Measurements from ENCODE around the gene KAZALD1.

The KAZALD1 gene

DNA sequence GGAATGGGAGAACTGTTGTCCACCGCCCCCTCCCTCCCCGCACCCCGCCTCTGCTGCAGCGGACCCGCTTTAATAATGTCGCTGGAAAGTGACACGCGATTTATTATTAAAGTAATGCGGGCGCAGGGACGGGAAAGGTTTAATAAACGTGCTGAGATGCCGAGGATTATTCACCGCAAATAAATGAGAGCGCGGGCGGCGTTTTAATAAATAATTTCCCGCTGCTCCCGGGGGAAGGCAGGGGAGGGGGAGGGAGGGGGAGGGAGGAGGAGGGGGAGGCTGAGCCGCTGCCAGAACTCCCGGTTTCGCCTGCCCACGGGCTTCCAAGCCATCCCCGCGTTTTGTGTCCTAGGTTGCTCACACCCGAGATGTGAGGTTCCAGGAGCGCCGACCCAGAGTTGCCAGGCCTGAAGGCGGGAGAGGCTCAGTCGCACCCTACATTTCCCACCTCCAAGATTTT is 5.1 kb downstream of the KAZALD1 start:
- DNase-seq (ENCODE audit: low read depth in 3 of 3): no peak

DNA sequence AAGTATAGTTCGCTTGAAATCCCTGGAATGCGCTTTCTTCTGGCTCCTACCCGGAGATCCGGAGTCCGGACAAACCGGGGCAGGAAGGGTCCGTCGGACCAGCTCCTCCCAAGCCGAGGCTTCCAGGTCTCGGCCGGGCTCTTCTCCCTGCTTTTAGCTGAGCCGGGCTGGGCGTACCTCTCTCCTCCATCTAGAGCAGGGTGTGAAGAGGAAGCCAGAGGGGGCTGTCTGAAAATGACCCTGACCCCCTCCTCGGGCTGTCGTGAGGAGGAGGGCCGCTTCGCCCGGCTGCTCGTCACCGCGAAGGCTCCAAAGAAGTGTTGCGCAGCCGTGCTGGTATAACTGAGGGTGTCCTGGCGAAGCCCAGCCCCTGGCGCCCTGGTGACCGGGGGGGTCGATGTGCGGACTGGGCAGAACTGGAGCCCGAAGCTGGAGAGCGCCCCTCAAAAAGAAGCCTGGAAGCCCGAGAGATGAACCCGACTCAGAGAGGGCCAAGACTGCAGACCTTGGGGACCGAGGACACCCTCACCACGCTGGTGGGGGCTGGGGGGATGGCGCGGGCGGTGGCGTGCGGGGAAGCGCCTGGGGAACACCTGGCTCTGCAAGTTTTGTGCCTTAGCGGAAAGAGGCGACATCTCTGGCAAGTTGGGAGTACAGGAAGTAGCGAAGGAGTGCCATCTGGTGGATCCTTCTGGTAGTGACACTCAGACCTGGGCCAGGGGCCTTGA is 5.7 kb downstream of the KAZALD1 start:
- DNase-seq (ENCODE audit: low read depth in 3 of 3): peak in 2 of 3 experiments; percentile 61 to 67

DNA sequence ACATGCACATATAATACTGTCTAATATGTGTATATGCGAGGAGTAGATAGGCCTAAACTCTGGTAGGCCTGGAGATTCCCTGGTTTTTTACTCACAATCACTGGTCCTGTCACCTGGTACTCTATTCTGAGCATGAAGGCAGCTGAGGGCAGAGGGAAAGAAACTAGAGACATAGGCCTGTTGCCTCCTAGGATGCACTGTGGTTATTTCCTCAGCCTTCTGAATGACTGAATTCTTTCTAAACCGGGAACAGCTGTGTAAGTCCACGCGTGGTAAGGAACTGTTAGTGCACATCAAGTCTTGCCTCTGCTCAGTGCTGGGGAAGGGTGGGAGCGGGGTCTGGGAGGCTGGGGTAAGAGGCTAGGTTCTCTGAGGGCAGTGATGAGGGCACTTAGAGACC is 7.7 kb downstream of the KAZALD1 start:
- no peak for DNase-seq (ENCODE audit: low read depth in 3 of 3)

DNA sequence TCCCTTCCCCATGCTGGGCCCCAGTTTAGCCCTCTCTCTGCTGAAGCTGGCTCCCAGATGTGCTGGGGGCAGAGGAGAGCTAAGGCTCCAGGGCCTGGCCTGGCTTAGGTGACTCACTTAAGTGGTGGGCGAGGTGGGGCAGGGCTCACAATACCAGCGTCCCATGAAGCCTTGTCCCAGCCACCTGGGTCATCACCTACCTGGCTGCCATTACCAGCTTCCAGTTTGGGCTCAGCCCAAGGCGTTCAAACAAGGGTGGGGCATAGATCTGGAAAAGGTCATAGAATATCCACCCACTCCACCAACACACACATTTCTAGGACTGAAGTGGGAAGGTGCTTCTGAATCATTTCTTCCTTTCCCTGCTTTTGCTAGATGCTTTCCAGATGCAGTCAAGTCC is 8.3 kb downstream of the KAZALD1 start:
- DNase-seq (ENCODE audit: low read depth in 3 of 3): no peak

DNA sequence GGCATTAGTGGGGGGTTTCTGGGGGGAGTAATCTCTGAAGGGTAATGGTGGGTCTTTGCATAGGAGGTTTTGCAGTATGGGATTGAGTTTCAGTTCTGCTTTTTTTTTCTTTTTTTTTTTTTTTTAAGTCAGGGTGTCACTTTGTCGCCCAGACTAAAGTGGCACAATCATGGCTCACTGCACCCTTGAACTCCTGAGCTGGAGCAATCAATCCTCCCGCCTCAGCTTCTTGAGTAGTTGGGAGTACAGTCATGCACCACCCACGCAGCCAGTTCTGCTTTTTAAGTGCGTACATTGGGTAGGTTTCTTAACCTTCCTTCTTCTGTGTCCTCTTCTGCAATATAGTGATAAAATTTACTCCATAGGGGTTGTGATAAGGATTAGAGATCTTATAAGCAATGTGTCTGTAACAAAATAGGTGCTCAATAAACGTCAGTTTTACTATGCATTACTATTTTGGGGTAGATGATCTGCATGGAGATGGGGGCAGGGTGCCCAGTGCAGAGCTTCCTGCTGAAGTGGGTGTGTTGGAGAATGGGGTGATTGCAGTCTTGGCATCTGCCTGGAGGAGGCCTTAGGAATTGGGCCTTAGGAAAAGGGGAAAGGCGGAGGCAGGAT is 9.6 kb downstream of the KAZALD1 start:
- DNase-seq (ENCODE audit: low read depth in 3 of 3): no peak

DNA sequence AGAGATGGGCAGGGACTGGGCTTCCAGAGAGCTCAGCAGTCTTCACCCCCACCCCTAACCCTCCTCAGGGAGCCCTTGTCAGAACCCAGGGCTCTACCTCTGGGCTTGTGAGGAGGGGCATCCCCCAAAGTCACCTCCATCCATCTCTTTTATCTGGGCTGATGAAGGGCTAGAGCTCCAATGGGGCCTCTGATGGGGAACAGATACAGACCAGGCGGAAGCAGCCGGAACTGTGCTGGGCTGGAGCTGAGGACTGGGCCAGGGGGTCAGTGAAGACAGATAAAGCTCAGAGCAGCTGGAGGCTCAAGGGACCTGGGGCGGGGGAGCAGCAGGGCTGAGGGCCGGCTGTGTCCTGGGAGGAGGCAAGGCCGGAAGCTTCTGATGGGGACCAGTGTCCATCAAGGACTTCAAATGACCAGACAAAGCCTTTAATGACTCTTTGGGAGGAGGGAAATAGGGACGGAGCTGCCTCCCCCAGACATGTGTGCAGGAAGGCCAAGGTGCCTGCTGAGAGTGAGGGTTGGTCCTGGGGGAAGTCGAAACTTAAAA is 10.2 kb downstream of the KAZALD1 start:
- no peak for DNase-seq (ENCODE audit: low read depth in 3 of 3)

DNA sequence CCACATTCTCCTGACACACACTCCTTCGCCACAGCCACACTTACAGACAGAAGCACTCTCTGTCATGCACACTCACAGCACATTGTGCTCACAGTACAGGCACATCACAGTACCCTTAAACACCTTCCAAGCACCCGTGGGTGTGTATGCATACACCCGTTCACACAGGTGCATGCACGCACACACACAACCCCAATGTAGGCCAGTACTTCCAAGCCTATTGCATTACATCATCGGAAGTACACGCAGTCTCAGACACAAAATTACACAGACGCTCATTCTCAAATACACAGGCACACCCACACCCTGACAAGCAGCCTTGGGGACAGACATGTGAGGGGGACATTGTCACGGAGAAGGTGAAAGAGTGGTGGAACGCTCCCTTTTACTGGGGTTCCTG is 11.1 kb downstream of the KAZALD1 start:
- DNase-seq (ENCODE audit: low read depth in 3 of 3): no peak

DNA sequence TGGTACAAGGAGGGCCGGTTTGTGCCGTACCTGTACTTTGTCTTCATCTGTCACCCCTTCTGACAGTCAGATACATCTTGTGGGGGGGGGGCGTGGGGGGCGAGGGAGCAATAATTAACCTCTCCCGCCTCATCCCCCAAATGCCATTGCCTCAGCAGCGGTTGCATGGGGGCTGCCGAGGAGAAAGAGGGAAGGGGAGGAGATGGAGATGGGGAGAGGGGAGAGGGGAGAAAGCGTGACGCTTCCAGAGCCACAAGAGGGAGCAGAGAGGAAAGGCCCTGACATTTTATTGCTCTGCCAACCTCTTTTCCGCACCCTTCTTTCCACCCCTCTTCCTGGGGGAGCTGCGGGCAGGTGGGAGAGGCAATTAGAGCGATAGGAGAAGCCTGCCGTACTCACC is 11.8 kb downstream of the KAZALD1 start:
- no peak for DNase-seq (ENCODE audit: low read depth in 3 of 3)

DNA sequence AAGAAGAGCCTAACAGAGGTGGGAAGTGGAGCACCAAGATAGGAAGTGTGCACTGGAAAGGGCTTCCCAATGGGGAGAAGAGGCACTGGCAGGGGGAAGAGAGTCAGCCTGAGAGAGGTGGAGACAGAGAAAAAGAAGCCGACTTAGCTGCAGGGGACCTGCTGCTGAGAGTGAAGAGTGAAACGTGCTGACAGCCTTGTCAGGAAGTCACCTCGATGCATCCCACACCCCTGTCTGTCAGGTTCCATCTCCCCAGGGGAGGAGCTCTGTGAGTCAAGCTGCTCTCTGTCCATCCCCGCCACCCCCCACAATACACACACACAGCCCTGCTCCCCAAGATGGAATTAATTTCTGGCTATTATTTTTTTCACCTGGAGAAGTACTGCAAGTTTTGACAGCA is 14.0 kb downstream of the KAZALD1 start:
- no peak for DNase-seq (ENCODE audit: low read depth in 3 of 3)

DNA sequence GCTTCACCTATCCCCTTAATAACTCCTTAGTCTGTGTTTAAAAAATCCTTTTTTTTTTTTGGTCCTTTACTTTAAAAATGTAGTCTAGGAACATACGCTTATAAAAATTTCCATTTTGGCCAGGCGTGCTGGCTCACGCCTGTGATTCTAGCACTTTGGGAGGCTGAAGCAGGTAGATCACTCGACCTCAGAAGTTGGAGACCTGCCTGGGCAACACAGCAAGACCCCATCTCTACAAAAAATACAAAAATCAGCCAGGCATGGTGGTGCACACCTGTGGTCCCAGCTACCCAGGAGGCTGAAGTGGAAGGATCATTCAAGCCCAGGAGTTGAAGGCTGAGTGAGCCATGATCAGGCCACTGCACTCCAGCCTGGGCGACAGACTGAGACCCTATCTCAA is 14.8 kb downstream of the KAZALD1 start:
- no peak for DNase-seq (ENCODE audit: low read depth in 3 of 3)

DNA sequence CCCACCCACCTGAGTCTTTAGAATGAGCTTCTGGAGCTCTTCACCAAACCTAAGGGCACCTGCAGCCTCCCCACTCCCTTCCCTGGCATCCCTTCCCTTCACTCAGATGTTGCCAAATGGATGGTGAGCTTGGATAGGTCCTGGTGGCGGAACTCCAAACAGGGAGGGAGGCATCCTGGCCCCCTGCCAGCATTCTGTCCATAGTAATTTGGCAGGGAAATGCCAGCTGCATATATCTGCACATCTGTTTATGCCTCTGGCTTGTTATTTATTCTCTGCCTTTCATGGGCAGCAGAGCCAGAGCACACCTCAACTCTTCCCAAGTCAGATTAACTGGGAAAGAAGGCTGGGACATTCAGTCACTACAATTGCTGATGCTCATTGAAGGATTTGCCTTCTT is 18.1 kb downstream of the KAZALD1 start:
- DNase-seq (ENCODE audit: low read depth in 3 of 3): no peak

DNA sequence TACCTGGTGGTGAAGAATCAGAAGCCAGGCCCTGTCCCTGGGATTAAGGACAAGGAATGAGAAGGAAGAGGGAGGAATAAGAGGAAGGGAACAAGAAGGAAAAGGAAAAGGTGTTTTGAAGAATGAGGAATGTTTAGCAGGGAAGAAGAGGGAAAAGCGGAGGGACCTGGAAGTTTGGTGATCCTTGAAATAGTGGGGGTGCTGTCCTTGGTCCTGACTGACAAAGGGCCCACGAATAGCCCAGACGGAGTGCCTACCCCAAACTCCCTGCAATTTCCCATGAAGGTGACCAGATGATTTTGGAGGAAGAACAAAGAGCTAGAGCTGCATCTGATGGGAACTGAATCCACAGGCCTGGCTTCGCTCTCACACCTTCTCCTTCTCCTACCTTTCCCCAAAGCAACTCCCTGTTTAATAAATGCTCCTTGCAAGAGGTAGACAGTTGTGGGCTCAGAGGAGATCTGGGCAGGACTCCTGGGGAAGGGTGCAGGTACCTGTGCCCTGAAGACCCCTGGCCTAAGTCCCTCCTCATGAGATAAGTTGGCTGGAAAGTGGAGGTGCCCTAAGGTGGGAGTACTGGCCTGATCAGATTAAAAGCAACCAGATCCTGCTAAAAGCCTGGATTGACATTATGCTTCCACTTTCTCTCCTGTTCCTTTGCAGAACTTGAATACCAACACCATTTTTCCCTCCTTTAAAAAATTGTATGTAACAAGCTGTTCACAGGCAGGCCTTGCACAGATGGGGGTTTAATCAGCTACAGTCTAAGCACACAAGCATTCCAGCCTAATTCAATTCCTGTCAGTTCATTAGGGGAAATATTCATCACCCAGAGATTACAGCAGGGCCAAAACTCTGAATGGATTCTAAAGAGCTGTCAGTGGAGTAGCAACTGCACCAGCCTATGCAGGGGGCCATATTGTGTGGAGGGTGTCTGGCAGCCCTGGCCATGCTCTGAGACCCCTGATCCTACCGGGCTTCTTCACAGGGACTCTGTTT is 19.4 kb downstream of the KAZALD1 start:
- DNase-seq (ENCODE audit: low read depth in 3 of 3): no peak

DNA sequence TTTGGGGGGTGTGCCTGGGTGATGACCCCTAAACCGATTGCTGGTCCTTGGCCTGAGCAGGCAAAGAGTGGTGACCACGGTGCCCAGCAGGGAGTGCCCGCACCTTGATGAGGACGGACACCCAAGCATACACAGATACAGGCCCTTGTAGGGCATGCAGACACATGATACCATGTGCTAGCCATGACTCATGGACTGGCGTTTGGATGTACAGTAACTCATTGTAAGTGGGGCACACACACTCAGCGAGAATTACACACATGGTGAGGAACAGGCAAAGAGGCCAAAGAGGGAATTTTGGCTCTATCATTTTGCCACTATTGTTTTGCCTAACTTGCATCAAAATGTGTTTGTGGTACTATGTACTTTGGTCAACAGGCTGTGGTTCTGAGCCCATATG is 24.1 kb downstream of the KAZALD1 start:
- DNase-seq (ENCODE audit: low read depth in 3 of 3): no peak

DNA sequence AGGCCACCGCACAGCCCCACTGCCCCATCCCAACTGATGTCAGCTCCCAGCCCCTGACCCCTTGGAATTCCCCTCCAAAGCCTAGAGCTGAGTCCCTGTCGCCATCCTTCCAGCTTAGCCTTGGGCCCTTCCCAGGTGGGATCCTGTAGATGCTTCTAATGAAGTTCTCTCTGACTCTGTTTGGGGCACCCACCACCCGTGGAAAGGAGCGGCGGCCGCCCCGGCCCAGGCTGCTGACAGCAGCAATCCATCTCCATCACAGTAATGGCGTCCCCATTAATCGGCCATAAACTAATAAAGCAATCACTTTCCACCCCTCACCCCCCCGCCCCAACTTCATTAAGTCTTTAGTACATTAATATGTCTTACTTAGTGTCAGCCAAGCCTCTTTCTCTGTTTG is 25.6 kb downstream of the KAZALD1 start:
- no peak for DNase-seq (ENCODE audit: low read depth in 3 of 3)

DNA sequence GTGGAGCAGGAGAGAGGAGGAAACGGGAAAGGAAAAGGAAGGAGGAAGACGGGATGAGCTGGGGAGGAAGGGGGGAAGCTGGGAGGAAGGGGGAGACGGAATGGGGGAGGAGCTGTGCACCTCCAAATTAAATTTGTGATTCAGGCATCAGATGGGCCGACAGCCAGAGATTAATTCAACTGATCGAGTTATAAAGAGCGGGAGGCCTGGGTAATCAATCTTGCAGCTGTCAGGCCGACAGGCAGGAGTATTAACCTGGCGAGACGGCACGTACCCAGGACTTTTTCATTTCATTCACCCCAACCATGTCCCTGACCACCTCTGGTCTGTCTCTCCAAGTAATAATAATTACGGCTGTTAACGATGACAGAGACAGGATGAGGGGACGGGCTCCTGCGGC is 26.2 kb downstream of the KAZALD1 start:
- DNase-seq (ENCODE audit: low read depth in 3 of 3): no peak

DNA sequence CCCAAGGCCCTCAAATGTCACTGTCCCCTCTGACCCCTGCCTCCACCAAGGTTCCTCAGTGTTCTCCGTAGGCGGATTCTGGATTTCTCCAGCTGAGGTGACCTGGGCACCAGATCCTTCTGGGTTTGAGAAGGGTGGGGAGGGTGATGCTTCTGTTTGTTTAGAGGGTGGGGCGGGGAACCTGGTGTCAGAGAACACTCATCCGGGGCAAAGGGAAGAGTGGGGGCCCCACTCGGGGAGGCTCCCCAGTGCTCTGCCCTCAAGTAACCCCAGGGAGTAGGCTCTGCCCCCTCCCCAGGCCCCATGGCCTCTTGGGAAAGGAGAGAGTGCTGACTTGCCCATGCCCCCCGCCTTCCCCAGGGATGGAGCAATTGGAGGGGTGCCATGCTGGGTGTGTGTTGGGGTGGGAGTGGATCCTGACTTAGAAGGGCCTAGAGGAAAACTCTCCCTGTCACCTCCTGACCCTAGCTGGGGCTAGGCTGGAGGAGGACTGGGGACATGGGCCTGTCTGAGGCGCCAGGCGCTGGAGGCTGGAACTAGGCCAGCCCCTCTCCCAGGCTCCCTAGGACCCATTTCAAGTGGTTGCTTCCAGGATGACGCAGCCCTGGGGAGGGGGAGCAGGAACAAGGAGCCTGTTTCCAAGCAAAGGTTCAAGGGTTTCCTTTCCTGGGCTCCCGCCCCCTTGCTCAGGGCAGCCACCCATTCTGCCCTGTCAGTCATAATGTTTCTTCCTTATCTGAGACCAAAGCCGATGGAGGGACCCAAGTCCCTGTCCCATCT is 27.9 kb downstream of the KAZALD1 start:
- no peak for DNase-seq (ENCODE audit: low read depth in 3 of 3)

DNA sequence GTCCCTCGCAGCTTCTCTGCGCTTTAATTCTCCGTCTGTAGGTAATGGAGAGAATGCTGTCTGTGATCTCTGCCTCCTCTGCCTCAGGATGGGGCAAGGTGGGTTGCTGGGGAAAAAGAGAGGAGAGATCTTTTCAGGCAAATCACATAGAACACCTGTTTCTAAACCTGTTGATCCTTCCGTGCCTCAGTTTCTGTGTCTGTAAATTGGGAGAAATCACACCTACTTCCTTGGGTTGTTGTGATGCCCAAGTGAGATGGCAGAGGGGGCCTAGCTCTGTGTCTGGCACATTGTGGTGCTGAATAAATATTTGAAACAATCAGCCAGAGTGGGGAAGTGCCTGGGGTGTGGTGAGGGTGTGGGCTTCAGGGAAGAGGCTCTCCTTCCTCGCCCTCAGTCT is 28.8 kb downstream of the KAZALD1 start:
- DNase-seq (ENCODE audit: low read depth in 3 of 3): no peak

DNA sequence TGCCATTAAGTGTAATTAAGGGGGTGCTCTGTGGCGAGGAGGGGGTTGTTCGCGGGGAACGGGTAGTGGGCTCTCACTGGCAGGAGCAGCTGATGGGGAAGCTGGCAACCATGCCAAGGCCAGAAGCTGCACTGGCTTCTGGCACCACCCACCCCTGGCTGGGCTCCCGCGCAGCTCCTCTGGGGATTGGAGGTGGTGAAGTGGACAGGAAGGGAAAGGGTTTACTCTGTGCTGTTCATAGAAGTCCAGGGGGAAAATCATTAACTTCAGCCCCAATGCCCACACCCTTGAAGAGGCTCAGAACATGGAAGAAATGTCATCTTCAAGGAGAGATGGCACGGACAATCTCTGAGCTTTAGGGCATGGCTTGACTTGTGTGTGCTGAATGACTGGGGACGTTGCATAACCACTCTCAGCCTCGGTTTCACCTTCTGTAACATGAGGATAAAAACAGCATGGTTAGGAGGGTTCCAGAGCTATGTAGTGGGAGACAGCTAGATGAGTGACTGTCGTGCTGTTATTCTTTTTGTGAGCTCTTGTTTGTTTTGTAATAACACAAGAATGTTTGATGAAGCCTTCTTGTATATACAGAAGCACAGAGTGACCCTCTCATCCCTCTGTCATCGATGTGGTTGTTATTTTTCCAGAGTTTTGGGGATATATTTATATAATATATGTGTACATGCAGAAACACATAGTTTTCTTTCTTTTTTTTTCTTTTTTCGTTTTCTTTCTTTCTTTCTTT is 29.9 kb downstream of the KAZALD1 start:
- DNase-seq (ENCODE audit: low read depth in 3 of 3): no peak

DNA sequence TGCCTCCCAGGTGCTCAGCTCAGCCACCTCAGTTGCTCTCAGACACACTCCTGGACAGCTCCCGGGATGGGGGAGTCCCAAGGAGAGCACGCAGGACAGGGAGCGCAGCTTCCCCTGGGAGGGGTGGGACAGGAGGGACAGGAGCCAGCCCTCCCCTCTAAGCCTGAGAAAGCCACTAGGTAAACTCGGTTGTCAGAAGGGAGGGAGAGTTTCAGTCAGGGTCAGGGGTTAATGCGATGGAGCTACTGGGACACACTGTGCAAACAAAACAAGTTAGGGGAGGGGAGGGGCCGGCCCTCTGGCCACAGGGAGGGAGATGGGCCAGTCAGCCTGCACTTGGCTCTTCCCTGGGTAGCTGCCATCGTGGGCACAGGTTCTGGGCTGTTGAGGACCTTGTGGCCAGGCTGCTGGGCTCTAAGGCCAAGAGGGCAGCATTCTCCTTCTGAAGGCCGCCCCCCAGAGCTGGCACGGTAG is 31.1 kb downstream of the KAZALD1 start:
- DNase-seq (ENCODE audit: low read depth in 3 of 3): no peak

DNA sequence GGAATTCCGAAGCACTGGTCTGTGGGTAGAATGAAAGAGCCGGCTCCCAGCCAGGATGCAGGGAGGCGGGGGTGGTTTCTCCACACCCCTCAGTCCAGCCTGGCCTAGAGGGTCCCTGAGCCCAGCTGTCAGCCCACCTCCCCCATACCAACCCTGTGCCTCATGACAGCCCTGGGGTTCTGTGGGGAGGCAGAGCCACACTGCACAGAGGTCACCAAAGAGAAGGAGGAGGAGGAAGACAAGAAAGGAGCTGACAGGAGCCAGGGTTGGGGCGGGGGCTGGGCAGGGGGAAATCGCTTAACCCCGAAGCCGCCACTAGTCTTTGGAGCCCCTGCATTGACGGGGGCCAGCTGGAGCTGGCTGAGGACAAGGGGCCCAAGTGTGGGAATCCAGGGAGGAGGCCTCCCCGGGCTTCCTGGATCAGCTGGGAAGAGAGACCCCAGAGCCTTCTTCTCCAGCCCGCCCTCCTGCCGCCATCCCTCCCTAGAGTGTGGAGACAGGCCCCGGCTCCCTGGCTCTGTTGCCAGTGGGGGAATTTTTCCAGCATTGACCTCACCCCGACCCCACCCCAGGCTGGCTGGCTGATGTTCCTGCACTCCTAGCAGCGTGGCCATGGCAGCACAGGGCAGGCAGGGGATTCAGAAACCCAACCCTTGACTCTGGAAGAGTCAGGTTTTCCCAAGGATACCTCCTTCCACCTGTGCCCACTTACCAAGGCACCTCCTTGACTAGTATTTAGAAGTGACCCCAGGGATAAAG is 32.5 kb downstream of the KAZALD1 start:
- DNase-seq (ENCODE audit: low read depth in 3 of 3): no peak

All from stimulated activated CD4-positive, alpha-beta T cell treated with anti-CD3 and anti-CD28 coated beads, TNF-alpha, amount 100 ng/mL, for 4 hours (primary cell).